ENCODE data around the gene MYOZ3.

DNA sequence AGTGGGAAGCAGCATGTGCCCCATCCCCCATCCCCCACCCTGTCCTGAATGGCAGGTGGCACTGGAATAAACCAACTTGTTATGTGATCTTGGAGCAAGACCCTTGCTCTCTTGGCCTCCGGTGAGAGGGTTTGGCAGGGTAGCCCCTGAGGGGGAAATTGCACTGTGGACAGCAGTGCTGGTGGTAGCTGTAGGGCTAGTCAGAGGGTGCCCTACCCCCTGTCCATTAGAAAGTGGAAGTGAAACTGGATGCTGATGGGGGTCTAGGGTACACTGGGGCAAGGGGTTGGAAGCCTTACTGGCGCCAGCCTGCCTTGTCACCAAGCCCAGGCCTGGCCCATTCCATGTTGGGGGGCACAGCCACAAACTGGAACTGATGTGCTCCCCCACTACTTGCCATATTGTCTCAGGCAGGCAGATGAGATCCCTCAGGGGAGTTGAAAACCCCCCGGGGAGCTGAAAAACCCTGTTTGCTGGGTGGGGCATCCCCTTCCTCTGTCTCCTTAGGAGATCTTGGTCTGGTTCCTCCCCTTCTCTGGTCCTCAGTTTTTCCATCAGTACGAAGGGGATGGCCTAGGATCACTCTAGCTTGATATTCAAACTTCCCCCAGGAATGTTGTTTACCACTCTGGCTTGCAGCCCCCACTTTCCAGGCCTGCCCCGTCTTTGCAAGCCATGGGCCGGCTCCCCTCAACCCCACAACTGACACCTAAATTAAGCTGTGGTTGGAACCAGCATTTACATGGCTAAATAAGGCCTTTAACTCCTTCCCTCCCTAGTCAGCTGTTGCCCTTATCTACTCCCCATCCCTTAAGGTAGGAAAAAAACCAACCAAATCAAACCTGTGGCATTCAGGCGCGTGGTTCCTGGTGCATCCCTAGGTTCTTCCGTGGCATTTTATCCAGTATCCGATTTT lies 35.0 kb upstream of the MYOZ3 start:
- TF ChIP-seq POLR2AphosphoS5 (IDR thresholded peaks at IDR 0.05; ENCODE audit: borderline replicate concordance, low read depth, low read length) (no peak), EZH2 (IDR thresholded peaks at IDR 0.05) (no peak), FOXP2 (optimal IDR thresholded peaks at IDR 0.05; ENCODE audit: control extremely low read depth, extremely low read length, insufficient read depth) (no peak)

Measured in SK-N-MC (cell line).